NCI-H1048 (cell line): Measurements from ENCODE around the gene BCAN.
"Not testable (repeated sequence)": the region's sequence is repeated elsewhere in the genome, so short reads cannot be mapped to it uniquely, and the experiment has no call there.

Experiments used
- DNase-seq: peaks from one replicate; lab custom pipeline; 2025; lab: John Stamatoyannopoulos, UW

The BCAN gene

DNA sequence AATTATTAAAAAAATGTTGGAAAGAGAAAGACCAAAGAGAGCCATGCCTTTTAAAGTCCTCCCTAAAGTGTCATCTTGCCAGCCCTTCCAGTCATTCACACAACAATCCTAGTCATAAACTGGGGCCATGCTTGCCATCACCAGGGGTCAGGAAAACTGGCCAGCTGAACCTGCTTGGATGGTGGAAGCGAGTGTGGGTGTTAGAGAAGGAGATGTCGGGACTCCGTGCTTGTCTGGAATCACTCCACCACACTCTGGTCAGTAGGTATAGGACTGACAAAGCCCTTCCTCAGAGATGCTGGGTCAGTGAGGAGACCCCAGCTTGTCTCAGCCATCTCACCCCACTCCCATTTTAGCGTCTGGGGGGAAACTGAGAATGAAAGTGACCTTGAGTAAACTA lies 26.0 kb upstream of the BCAN start:
- no peak for DNase-seq

- no peak for DNase-seq
Measured at GRCh38 chr1:156616463-156616862, 25.5 kb upstream of the BCAN start.

- DNase-seq, result no peak
Measured at GRCh38 chr1:156618853-156619581, 22.9 kb upstream of the BCAN start, which contains the start of gene HAPLN2. HAPLN2 (plus strand) TSS chr1:156619415; CDS start chr1:156623491, 4,076 bp downstream.

DNA sequence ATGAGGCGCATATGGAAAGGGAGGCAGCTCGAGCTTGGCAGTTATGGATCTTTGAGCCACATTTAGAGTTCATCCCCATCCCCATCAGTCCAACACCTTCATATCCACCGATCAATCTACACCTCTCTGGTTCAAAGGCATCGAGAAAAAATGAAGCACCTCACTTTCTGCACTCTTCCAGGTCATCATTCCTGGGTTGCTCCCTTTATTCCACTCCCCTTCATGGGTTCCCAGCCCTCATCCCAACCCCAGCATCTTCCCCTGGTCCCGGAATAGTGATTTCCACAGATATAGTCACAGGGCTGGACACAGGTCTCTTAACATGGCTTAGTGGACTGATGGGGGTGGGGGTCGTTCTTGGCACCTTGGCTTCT lies 22.3 kb upstream of the BCAN start:
- DNase-seq, result no peak

- DNase-seq, result no peak
Measured at GRCh38 chr1:156622581-156623297, 19.2 kb upstream of the BCAN start.

- no peak for DNase-seq
Measured at GRCh38 chr1:156623946-156624813, 17.7 kb upstream of the BCAN start.

GRCh38 chr1:156624814-156625435 lies 17.0 kb upstream of the BCAN start:
- no peak for DNase-seq

- DNase-seq, result no peak
Measured at GRCh38 chr1:156625436-156626078, 16.4 kb upstream of the BCAN start.

DNA sequence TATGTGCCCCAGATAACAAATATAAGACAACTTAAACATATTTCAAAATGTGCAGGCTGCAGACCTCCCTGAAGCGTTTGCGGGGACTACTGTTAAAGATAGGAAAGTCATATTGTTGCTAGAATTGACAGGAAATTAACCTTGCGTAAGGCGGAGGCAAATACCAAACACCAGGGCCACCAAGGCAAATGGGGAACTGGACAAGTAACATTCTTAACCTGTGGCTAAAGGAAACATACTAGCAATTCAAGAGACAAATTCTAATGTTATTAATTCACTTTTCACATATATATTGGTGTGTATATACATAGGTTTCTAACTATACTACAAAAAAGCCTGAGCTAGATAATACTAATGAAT lies 15.9 kb upstream of the BCAN start:
- no peak for DNase-seq

- no peak for DNase-seq
Measured at GRCh38 chr1:156627313-156627880, 14.5 kb upstream of the BCAN start.

GRCh38 chr1:156629823-156630449 lies 12.0 kb upstream of the BCAN start:
- no peak for DNase-seq

DNA sequence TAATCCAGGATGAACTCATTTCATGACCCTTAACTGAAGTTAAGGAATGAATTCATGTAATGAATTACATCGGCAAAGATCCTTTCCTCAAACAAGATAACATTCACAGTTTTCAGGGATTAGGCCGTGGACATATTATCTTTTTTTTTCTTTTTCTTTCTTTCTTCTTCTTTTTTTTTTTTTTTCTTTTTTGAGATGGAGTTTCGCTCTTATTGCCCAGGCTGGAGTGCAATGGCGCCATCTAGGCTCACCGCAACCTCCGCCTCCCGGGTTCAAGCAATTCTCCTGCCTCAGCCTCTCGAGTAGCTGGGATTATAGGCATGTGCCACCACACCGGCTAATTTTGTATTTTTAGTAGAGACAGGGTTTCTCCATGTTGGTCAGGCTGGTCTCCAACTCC lies 10.8 kb upstream of the BCAN start:
- not testable (repeated sequence) for DNase-seq

GRCh38 chr1:156632355-156632754 lies 9.6 kb upstream of the BCAN start:
- no peak for DNase-seq

- no peak for DNase-seq
Measured at GRCh38 chr1:156638189-156638985, 3.5 kb upstream of the BCAN start.

- DNase-seq, result no peak
Measured at GRCh38 chr1:156639601-156640101, 2.3 kb upstream of the BCAN start.

GRCh38 chr1:156640842-156641706 lies 843 bp upstream of the BCAN start:
- no peak for DNase-seq

DNA sequence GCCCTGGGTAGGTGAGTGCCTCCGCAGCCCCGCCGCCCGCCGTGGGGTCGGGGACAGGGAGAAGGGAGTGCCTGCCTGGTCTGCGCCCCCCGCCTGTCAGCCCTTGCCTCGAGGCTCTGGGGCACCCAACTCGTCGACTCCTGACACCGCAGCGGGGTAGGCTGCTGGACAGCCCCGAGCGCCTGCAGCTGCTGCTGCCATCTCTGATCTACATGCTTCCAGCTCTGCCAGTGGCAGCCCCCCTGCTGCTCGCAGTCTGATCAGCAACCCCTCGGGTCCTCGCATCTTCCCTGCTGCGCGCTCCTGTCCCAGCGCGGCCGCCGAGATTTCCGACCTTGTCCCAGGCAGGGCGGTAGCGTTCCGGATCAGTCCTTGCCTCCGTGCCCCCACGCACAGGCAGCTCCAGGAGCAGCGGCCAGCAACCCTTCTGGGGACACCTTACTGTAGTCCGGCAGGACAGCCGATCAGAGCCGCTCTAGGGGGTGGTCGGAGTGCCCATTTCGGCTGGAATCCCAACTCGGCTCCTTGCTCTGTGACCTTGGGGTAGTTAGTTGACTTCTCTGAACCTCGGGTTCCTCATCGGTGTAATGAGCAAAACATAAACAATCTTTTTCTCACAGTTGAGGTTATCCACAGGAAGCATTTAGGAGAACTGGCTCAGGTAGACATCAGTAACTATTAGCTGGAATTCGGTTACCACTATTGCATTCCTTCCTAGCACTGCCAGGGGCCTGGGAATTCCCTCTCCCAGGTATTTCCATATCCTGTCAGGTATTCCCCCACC lies 540 bp downstream of the BCAN start:
- no peak for DNase-seq
